GM21367 (cell line): ENCODE results near the gene RGL4.

Experiments
- ATAC-seq: cut with Tn5 transposase; IDR thresholded peaks from one replicate; pipeline ENCODE4 v1.9.1; 2021; ENCODE audit not compliant: unreplicated experiment

Gene RGL4

GRCh38 chr22:23678133-23678532 is 12.7 kb upstream of the RGL4 start:
- ATAC-seq, result no peak

- ATAC-seq, result no peak
Measured at GRCh38 chr22:23681026-23681809, 9.6 kb upstream of the RGL4 start.

- no peak for ATAC-seq
Measured at GRCh38 chr22:23682077-23682476, 8.7 kb upstream of the RGL4 start.

GRCh38 chr22:23682827-23683355 is 7.9 kb upstream of the RGL4 start:
- ATAC-seq, result no peak

- no peak for ATAC-seq
Measured at GRCh38 chr22:23683545-23683944, 7.3 kb upstream of the RGL4 start.

- ATAC-seq, result no peak
Measured at GRCh38 chr22:23684026-23684425, 6.8 kb upstream of the RGL4 start.

GRCh38 chr22:23684561-23685031 is 6.2 kb upstream of the RGL4 start:
- no peak for ATAC-seq

- ATAC-seq, result no peak
Measured at GRCh38 chr22:23685205-23685784, 5.5 kb upstream of the RGL4 start.

GRCh38 chr22:23686416-23687024 is 4.3 kb upstream of the RGL4 start:
- ATAC-seq, result no peak

GRCh38 chr22:23688121-23688520 is 2.7 kb upstream of the RGL4 start:
- no peak for ATAC-seq

GRCh38 chr22:23688571-23688970 is 2.2 kb upstream of the RGL4 start:
- no peak for ATAC-seq

GRCh38 chr22:23689414-23689813 is 1.4 kb upstream of the RGL4 start:
- no peak for ATAC-seq

- ATAC-seq, result no peak
Measured at GRCh38 chr22:23691748-23692423, 1.1 kb downstream of the RGL4 start.

- no peak for ATAC-seq
Measured at GRCh38 chr22:23692598-23693291, 1.9 kb downstream of the RGL4 start.

- ATAC-seq, result no peak
Measured at GRCh38 chr22:23693979-23694680, 3.3 kb downstream of the RGL4 start.

- ATAC-seq, result no peak
Measured at GRCh38 chr22:23695141-23695540, 4.3 kb downstream of the RGL4 start.

- ATAC-seq, result no peak
Measured at GRCh38 chr22:23695571-23696325, 4.9 kb downstream of the RGL4 start.

- ATAC-seq, result peak; percentile 74
Measured at GRCh38 chr22:23696326-23696851, 5.6 kb downstream of the RGL4 start.
